ENCODE data around the gene TAMALIN.
A peak's percentile ranks its signal among the peaks of the same experiment; 100 is the strongest.

Gene TAMALIN

GRCh38 chr12:51980809-51981127 is 26.0 kb upstream of the TAMALIN start:
- DNase-seq (ENCODE audit: low spot score) (no peak), FAIRE-seq (no peak)

GRCh38 chr12:51984657-51985056 is 22.1 kb upstream of the TAMALIN start:
- DNase-seq (ENCODE audit: low spot score) (no peak), FAIRE-seq (no peak)

GRCh38 chr12:51985154-51985835 is 21.5 kb upstream of the TAMALIN start:
- FAIRE-seq (no peak), DNase-seq (ENCODE audit: low spot score) (no peak)

- no peak for FAIRE-seq
- DNase-seq (ENCODE audit: low spot score) = no peak
Observed at GRCh38 chr12:51986834-51987233, 19.9 kb upstream of the TAMALIN start.

GRCh38 chr12:51992246-51992645 is 14.5 kb upstream of the TAMALIN start:
- FAIRE-seq (no peak), DNase-seq (ENCODE audit: low spot score) (no peak)

- DNase-seq (ENCODE audit: low spot score) (no peak), FAIRE-seq (no peak)
Observed at GRCh38 chr12:51994539-51994820, 12.3 kb upstream of the TAMALIN start.

GRCh38 chr12:51994959-51995358 is 11.8 kb upstream of the TAMALIN start:
- DNase-seq (ENCODE audit: low spot score) = no peak
- no peak for FAIRE-seq

- no peak for FAIRE-seq
- no peak for DNase-seq (ENCODE audit: low spot score)
Observed at GRCh38 chr12:51997136-51997535, 9.6 kb upstream of the TAMALIN start.

- FAIRE-seq (no peak), DNase-seq (ENCODE audit: low spot score) (no peak)
Observed at GRCh38 chr12:52003016-52003550, 3.7 kb upstream of the TAMALIN start.

- no peak for DNase-seq (ENCODE audit: low spot score)
- FAIRE-seq = no peak
Observed at GRCh38 chr12:52003591-52003990, 3.2 kb upstream of the TAMALIN start.

GRCh38 chr12:52004042-52004648 is 2.6 kb upstream of the TAMALIN start:
- DNase-seq (ENCODE audit: low spot score) (peak; percentile 35), FAIRE-seq (no peak)

GRCh38 chr12:52005218-52005902 is 1.4 kb upstream of the TAMALIN start:
- FAIRE-seq (no peak), DNase-seq (ENCODE audit: low spot score) (no peak)

- DNase-seq (ENCODE audit: low spot score) (no peak), FAIRE-seq (no peak)
Observed at GRCh38 chr12:52005903-52006703, 643 bp upstream of the TAMALIN start.

GRCh38 chr12:52007158-52007921 is 594 bp downstream of the TAMALIN start:
- DNase-seq (ENCODE audit: low spot score) = no peak
- no peak for FAIRE-seq

GRCh38 chr12:52007982-52008510 is 1.3 kb downstream of the TAMALIN start:
- DNase-seq (ENCODE audit: low spot score) = no peak
- FAIRE-seq = no peak

- no peak for FAIRE-seq
- no peak for DNase-seq (ENCODE audit: low spot score)
Observed at GRCh38 chr12:52009081-52009751, 2.5 kb downstream of the TAMALIN start.

- no peak for DNase-seq (ENCODE audit: low spot score)
- FAIRE-seq = no peak
Observed at GRCh38 chr12:52010152-52010622, 3.4 kb downstream of the TAMALIN start.

GRCh38 chr12:52010692-52011601 is 4.2 kb downstream of the TAMALIN start:
- DNase-seq (ENCODE audit: low spot score) (no peak), FAIRE-seq (no peak)

- no peak for FAIRE-seq
- DNase-seq (ENCODE audit: low spot score) = no peak
Observed at GRCh38 chr12:52011602-52012214, 5.0 kb downstream of the TAMALIN start.
